Activated CD8-positive, alpha-beta memory T cell treated with anti-CD3 and anti-CD28 coated beads for 1 hour (primary cell): ENCODE measurements around the gene SLC8B1.

Experiments used
- DNase-seq, 2 donors: peaks; one replicate each; pipeline ENCODE4 v3.0.0-alpha.2; 2020; ENCODE audit warnings: low read depth in 1 of 2; ENCODE audit errors: extremely low read depth in 1 of 2

Gene SLC8B1

GRCh38 chr12:113271853-113272561, 62.9 kb downstream of the SLC8B1 start:
- no peak for DNase-seq

GRCh38 chr12:113271466-113271852, 63.5 kb downstream of the SLC8B1 start:
- DNase-seq = no peak

- DNase-seq = no peak
Observed at GRCh38 chr12:113270709-113271009, 64.2 kb downstream of the SLC8B1 start.

GRCh38 chr12:113269257-113269943, 65.5 kb downstream of the SLC8B1 start:
- no peak for DNase-seq

GRCh38 chr12:113268621-113269020, 66.3 kb downstream of the SLC8B1 start:
- DNase-seq = no peak

- DNase-seq = no peak
Observed at GRCh38 chr12:113268136-113268535, 66.8 kb downstream of the SLC8B1 start.

GRCh38 chr12:113267621-113268020, 67.3 kb downstream of the SLC8B1 start:
- DNase-seq = no peak

- no peak for DNase-seq
Observed at GRCh38 chr12:113266106-113266895, 68.6 kb downstream of the SLC8B1 start.

- DNase-seq = no peak
Observed at GRCh38 chr12:113263431-113263963, 71.4 kb downstream of the SLC8B1 start.

- no peak for DNase-seq
Observed at GRCh38 chr12:113262710-113263109, 72.2 kb downstream of the SLC8B1 start.

GRCh38 chr12:113261847-113262470, 73.0 kb downstream of the SLC8B1 start:
- no peak for DNase-seq

- no peak for DNase-seq
Observed at GRCh38 chr12:113260636-113261300, 74.1 kb downstream of the SLC8B1 start.

- no peak for DNase-seq
Observed at GRCh38 chr12:113260127-113260526, 74.8 kb downstream of the SLC8B1 start.

- DNase-seq = no peak
Observed at GRCh38 chr12:113257564-113257963, 77.3 kb downstream of the SLC8B1 start.

- no peak for DNase-seq
Observed at GRCh38 chr12:113254298-113254697, 80.6 kb downstream of the SLC8B1 start.

- no peak for DNase-seq
Observed at GRCh38 chr12:113253532-113254285, 81.2 kb downstream of the SLC8B1 start.

- no peak for DNase-seq
Observed at GRCh38 chr12:113252494-113252893, 82.4 kb downstream of the SLC8B1 start.

- DNase-seq = no peak
Observed at GRCh38 chr12:113251404-113252070, 83.4 kb downstream of the SLC8B1 start.

- no peak for DNase-seq
Observed at GRCh38 chr12:113250045-113250444, 84.9 kb downstream of the SLC8B1 start.
